AG04449 (cell line): ENCODE results near the gene CCDC142.
"Not testable (repeated sequence)": the region's sequence is repeated elsewhere in the genome, so short reads cannot be mapped to it uniquely, and the experiment has no call there.

ENCODE experiments used
- CTCF ChIA-PET: fragments of 350-600 bp; formaldehyde crosslinking; extraction: SDS; loops from one replicate; lab custom pipeline; 2021; ENCODE audit warnings: antibody characterized with exemption; lab: Yijun Ruan, JAX
- POLR2A ChIA-PET: fragments of 400-600, 350-600 bp; formaldehyde crosslinking; extraction: SDS; loops from one replicate; lab custom pipeline; 2020; ENCODE audit warnings: antibody characterized with exemption, inconsistent platforms; lab: Yijun Ruan, JAX
- DNase-seq: peaks from one replicate; pipeline ENCODE4 v3.0.0-alpha.2; 2010; ENCODE audit warnings: low read depth, low spot score
- H3K4me3 ChIP-seq: 2 replicates; pipeline ENCODE4 v1.5.1; 2011; ENCODE audit warnings: low read depth, mild to moderate bottlenecking, control low read depth, low read length
- TF ChIP-seq, protein P1 (sequence below): IDR thresholded peaks from one replicate; pipeline ENCODE4 v1.5.1; 2011; ENCODE audit warnings: mild to moderate bottlenecking, moderate library complexity, low read length, control low read depth, inconsistent platforms; ENCODE audit not compliant: insufficient read depth; ENCODE audit errors: missing control alignments

The CCDC142 gene

DNA sequence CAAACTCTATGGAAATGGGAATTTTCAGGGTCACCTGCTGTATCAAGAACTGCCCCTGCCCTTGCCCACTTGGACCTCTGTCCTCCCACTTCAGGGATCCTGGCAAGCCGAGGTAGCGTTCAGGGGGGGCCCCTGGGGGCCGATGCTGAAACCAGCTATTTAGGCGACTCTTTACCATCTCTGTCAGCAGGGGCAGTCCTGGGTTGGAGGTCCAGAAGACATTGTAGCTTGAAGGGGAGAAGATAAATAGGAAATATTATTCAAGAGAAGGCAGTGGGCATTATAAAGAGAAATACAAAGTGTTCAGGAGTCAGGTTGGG, 20.1 kb downstream of the CCDC142 start:
- H3K4me3 ChIP-seq = no peak overlapping the region
- ChIA-PET CTCF (no interaction called here), POLR2A (no interaction called here)
- TF ChIP-seq, protein P1, sequence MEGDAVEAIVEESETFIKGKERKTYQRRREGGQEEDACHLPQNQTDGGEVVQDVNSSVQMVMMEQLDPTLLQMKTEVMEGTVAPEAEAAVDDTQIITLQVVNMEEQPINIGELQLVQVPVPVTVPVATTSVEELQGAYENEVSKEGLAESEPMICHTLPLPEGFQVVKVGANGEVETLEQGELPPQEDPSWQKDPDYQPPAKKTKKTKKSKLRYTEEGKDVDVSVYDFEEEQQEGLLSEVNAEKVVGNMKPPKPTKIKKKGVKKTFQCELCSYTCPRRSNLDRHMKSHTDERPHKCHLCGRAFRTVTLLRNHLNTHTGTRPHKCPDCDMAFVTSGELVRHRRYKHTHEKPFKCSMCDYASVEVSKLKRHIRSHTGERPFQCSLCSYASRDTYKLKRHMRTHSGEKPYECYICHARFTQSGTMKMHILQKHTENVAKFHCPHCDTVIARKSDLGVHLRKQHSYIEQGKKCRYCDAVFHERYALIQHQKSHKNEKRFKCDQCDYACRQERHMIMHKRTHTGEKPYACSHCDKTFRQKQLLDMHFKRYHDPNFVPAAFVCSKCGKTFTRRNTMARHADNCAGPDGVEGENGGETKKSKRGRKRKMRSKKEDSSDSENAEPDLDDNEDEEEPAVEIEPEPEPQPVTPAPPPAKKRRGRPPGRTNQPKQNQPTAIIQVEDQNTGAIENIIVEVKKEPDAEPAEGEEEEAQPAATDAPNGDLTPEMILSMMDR = no peak
- DNase-seq = no peak

DNA sequence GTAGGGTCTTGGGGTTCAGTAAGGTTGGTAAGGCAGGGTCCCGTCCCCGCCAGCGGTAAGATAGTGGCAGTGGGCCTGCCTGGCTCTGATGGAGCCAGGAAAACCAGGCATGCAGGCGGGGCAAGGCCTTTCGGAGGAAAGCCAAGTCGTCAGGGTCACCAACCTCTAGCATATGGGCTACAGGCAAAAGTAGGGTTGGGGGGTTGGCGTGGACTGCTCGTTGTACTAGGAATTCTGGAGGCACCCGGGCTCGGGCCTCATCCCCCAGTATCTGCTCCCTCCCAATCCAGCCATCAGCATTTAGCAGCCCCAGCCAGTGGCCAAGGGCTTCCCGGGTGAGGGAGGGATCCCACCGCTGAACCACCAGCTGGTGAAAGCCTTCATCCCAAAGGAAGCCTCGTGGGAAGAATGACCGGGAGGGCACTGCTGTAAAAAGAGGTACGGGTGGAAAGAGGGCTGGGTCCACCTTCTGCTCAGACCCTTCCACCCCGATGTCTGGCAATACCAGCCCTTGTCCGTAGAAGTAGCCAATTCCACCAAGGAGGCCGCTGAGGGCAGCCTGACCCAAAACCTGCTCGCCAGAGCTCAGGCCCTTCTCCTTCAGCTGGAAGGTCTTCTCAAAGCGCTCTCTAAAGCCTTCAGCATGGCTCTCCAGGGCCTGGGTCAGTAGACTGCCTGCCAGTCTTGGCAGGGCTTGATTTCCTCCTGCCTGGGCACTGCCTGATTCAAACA, 20.6 kb downstream of the CCDC142 start:
- no peak overlapping the region for H3K4me3 ChIP-seq
- DNase-seq = no peak
- POLR2A ChIA-PET = interaction anchor here (0.5 to 1.9 kb wide), 2 partner anchors 10 to 41 kb away, joined by 3 to 7 read pairs; partner anchors contain the start of gene MRPL53
- CTCF ChIA-PET = interaction anchor here (0.5 to 1.2 kb wide), 3 partner anchors 70 to 126 kb away, joined by 3 to 4 read pairs (median 3); no protein-coding TSS in a partner anchor
- TF ChIP-seq, protein P1 = no peak

DNA sequence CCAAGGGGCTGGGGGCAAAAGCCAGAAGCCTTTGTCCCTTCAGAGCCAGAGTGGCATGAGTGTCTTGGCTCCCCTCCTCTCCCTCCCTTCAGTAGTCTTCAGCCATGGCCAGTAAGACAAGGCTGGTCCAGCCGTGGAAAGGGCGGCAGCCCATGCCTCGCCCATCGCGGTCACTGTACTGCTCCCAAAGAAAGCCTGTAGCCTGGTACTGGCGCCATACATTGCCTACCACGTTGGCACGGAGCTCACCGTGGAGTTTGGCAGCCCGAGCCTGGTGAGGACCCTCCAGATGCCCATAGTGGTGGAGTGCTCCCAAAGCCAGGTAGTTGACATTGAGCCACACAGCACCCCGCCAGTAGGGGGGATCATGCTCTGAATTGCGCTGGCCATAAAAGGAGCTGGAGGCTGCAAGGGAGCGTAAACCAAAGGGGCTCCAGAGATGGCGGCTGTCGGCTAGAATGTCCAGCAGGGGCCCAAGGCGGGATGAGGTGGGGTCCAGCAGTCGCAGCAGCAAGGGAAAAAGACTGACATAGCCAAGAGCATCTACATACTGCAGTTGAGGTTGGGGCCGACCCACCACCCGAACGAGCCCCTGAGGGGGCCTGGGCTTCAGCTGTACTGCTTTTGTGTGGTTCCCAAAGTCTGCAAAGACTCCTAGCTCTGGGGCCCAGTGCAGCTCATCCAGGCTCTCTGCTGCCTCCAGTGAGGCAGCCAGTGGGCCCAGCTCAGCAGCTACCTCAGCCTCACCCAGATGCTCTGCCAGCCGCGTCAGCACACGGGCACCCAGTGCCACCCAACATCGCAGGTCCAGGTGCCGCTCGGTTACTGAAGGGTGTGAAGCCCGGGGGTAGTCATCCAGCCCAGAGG, 21.4 kb downstream of the CCDC142 start:
- TF ChIP-seq, protein P1 = peak; percentile 6
- H3K4me3 ChIP-seq = no peak overlapping the region
- ChIA-PET CTCF (interaction anchor here (0.5 to 1.2 kb wide), 3 partner anchors 70 to 127 kb away, joined by 3 to 4 read pairs (median 3); no protein-coding TSS in a partner anchor), POLR2A (interaction anchor here (0.5 to 1.9 kb wide), 3 partner anchors 10 to 72 kb away, joined by 3 to 7 read pairs (median 3); partner anchors contain the start of gene MRPL53)
- no peak for DNase-seq

DNA sequence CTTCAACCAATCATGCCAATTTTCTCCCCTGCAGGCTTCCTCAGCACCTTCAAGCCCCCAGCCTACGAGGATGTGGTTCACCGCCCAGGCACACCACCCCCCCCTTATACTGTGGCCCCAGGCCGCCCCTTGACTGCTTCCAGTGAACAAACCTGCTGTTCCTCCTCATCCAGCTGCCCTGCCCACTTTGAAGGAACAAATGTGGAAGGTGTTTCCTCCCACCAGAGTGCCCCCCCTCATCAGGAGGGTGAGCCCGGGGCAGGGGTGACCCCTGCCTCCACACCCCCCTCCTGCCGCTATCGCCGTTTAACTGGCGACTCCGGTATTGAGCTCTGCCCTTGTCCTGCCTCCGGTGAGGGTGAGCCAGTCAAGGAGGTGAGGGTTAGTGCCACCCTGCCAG, 22.6 kb downstream of the CCDC142 start:
- CTCF ChIA-PET, DNase-seq, H3K4me3 ChIP-seq: not testable (repeated sequence)
- POLR2A ChIA-PET = interaction anchor here (1.9 to 3.3 kb wide), 2 partner anchors 12 to 21 kb away, joined by 7 to 10 read pairs; partner anchors contain the start of gene MRPL53

DNA sequence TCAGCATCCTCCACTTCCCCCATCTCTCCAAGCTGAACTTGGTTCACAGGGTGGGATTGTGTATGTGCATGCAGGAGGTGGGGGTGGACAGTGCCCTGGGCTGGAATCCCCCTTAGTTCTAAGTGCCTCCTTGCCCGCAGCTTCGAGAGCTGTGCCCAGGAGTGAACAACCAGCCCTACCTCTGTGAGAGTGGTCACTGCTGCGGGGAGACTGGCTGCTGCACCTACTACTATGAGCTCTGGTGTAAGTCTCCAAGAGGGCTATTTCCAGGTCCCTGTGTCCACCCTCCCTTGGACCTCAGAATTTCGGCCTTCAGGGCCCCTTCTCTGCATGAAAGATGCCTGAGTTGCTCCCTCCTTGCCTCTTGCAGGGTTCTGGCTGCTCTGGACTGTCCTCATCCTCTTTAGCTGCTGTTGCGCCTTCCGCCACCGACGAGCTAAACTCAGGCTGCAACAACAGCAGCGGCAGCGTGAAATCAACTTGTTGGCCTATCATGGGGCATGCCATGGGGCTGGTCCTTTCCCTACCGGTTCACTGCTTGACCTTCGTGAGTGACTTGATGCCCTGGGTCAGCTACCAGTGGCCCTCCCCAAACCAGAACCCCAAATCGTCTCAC, 23.2 kb downstream of the CCDC142 start:
- ChIA-PET POLR2A (interaction anchor here (2.1 to 3.3 kb wide), 4 partner anchors 8 to 22 kb away, joined by 8 to 12 read pairs (median 11); partner anchors contain the start of gene MRPL53), CTCF (interaction anchor here (3.8 kb wide), 1 partner anchor 128 kb away, joined by 25 read pairs; no protein-coding TSS in a partner anchor)
- DNase-seq = not testable (repeated sequence)
- peak overlapping the region; percentile 62 for H3K4me3 ChIP-seq

DNA sequence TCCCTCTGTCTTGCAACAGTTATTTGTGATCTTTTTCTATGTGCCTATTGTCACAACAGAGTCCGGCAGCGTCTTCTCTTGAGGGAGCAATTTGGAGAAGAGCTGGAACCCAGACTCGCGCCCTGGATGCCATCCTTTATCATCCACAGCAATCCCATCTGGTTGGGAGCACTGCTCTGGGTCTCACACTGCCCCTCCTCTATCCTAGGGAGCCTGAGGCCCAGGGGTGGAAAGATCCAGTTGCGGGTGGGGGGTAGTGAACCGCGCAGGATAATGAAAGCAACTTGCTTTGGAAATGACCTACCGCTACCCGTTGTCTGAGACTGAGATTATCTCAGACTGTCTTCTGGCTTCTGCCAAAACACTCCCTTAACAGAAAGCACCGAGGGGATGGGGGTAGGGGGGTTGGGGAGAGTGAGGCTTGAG, 23.8 kb downstream of the CCDC142 start:
- POLR2A ChIA-PET = interaction anchor here (1.0 to 3.3 kb wide), 7 partner anchors 9 to 36 kb away, joined by 3 to 12 read pairs (median 8); partner anchors contain the start of gene MRPL53
- TF ChIP-seq, protein P1 = no peak
- H3K4me3 ChIP-seq = peak overlapping the region; percentile 62
- DNase-seq = no peak
- CTCF ChIA-PET = interaction anchor here (0.9 to 3.8 kb wide), 4 partner anchors 24 to 129 kb away, joined by 3 to 25 read pairs (median 4); partner anchors contain the start of genes CCDC142, TTC31 and WDR54
